H9 (cell line): ENCODE data around the gene PREB. TPM values are rescaled to one million over a fixed set of nuclear protein-coding genes. Genes with fewer than 3 reads are reported as not detected.

Experiments
- DNase-seq: peaks from one replicate; pipeline ENCODE4 v3.0.0-alpha.2; 2017
- H2AFZ ChIP-seq: one replicate; pipeline ENCODE4 v1.6.1; 2013; ENCODE audit warnings: mild to moderate bottlenecking, low read length, control low read depth, moderate library complexity
- H2AK5ac ChIP-seq: 2 replicates; pipeline ENCODE4 v1.6.1; 2013; ENCODE audit warnings: low read length, control low read depth, mixed read lengths; ENCODE audit not compliant: insufficient read length
- H2BK120ac ChIP-seq: one replicate; pipeline ENCODE4 v1.6.1; 2013; ENCODE audit warnings: low read depth, mild to moderate bottlenecking, low read length, control low read depth, inconsistent platforms; ENCODE audit not compliant: poor library complexity, severe bottlenecking
- H2BK12ac ChIP-seq: 2 replicates; pipeline ENCODE4 v1.6.1; 2013; ENCODE audit warnings: low read length, control low read depth, mixed read lengths, low read depth; ENCODE audit not compliant: insufficient read length
- H2BK15ac ChIP-seq: 2 replicates; pipeline ENCODE4 v1.6.1; 2013; ENCODE audit warnings: low read depth, low read length, control low read depth
- H2BK20ac ChIP-seq: one replicate; pipeline ENCODE4 v1.6.1; 2013; ENCODE audit warnings: low read depth, mild to moderate bottlenecking, low read length, control low read depth, inconsistent platforms; ENCODE audit not compliant: poor library complexity, severe bottlenecking
- H2BK5ac ChIP-seq: 2 replicates; pipeline ENCODE4 v1.6.1; 2013; ENCODE audit warnings: low read length, control low read depth, mixed read lengths; ENCODE audit not compliant: insufficient read length
- H3K14ac ChIP-seq: 2 replicates; pipeline ENCODE4 v1.6.1; 2013; ENCODE audit warnings: low read length, control low read depth; ENCODE audit not compliant: insufficient read depth
- H3K18ac ChIP-seq: 2 replicates; pipeline ENCODE4 v1.6.1; 2013; ENCODE audit warnings: low read depth, mild to moderate bottlenecking, mixed read lengths, low read length, control low read depth; ENCODE audit not compliant: insufficient read length
- H3K23ac ChIP-seq: 2 replicates; pipeline ENCODE4 v1.6.1; 2013; ENCODE audit warnings: low read length, control low read depth, mixed read lengths, low read depth; ENCODE audit not compliant: insufficient read length
- H3K23me2 ChIP-seq: 2 replicates; pipeline ENCODE4 v1.6.1; 2013; ENCODE audit warnings: low read depth, mild to moderate bottlenecking, mixed read lengths, low read length, control low read depth; ENCODE audit not compliant: insufficient read length, poor library complexity, severe bottlenecking
- H3K27ac ChIP-seq: 2 replicates; pipeline ENCODE4 v1.5.1; 2013; ENCODE audit warnings: low read length, control low read depth, mixed read lengths, low read depth; ENCODE audit not compliant: insufficient read length
- H3K27me3 ChIP-seq: 2 replicates; pipeline ENCODE4 v1.6.1; 2013; ENCODE audit warnings: low read length, control low read depth, inconsistent platforms; ENCODE audit not compliant: insufficient read depth
- H3K4ac ChIP-seq: 2 replicates; pipeline ENCODE4 v1.6.1; 2013; ENCODE audit warnings: low read depth, mild to moderate bottlenecking, control low read depth, inconsistent platforms, low read length, moderate library complexity
- H3K4me1 ChIP-seq: 2 replicates; pipeline ENCODE4 v1.6.1; 2013; ENCODE audit warnings: low read length, control low read depth, inconsistent platforms; ENCODE audit not compliant: insufficient read depth
- H3K4me2 ChIP-seq: 2 replicates; pipeline ENCODE4 v1.6.1; 2013; ENCODE audit warnings: low read length, control low read depth, mixed read lengths; ENCODE audit not compliant: insufficient read length, insufficient read depth
- H3K56ac ChIP-seq: 2 replicates; pipeline ENCODE4 v1.6.1; 2013; ENCODE audit warnings: low read depth, mild to moderate bottlenecking, mixed read lengths, low read length, control low read depth; ENCODE audit not compliant: insufficient read length
- H3K79me1 ChIP-seq: 2 replicates; pipeline ENCODE4 v1.6.1; 2013; ENCODE audit warnings: low read depth, mild to moderate bottlenecking, moderate library complexity, low read length, control low read depth, inconsistent platforms; ENCODE audit not compliant: insufficient read depth, poor library complexity, severe bottlenecking
- H3K79me2 ChIP-seq: 2 replicates; pipeline ENCODE4 v1.6.1; 2013; ENCODE audit warnings: low read length, control low read depth, inconsistent platforms; ENCODE audit not compliant: insufficient read depth
- H3K9ac ChIP-seq: 2 replicates; pipeline ENCODE4 v1.6.1; 2013; ENCODE audit warnings: low read length, control low read depth, mixed read lengths; ENCODE audit not compliant: insufficient read length; ENCODE audit errors: extremely low read depth
- H3K9me3 ChIP-seq: one replicate; pipeline ENCODE4 v1.6.1; 2013; ENCODE audit warnings: low read depth, low read length, inconsistent platforms; ENCODE audit not compliant: control insufficient read depth
- H3T11ph ChIP-seq: one replicate; pipeline ENCODE4 v1.6.1; 2013; ENCODE audit warnings: mild to moderate bottlenecking, low read length, control low read depth, inconsistent platforms
- H4K20me1 ChIP-seq: one replicate; pipeline ENCODE4 v1.6.1; 2013; ENCODE audit not compliant: control insufficient read depth, insufficient read length, insufficient read depth
- H4K5ac ChIP-seq: 2 replicates; pipeline ENCODE4 v1.6.1; 2013; ENCODE audit warnings: low read depth, mild to moderate bottlenecking, mixed read lengths, low read length, control low read depth; ENCODE audit not compliant: insufficient read length
- H4K8ac ChIP-seq: replicated peaks from 2 replicates; pipeline ENCODE4 v1.6.1; 2013; ENCODE audit warnings: low read length, control low read depth, mixed read lengths, low read depth; ENCODE audit not compliant: insufficient read length
- H4K91ac ChIP-seq: 2 replicates; pipeline ENCODE4 v1.6.1; 2013; ENCODE audit warnings: low read depth, mild to moderate bottlenecking, moderate library complexity, mixed read lengths, low read length, control low read depth; ENCODE audit not compliant: insufficient read length
- H3K27ac Mint-ChIP-seq, 3 experiments: 2 replicates in 2 of 3; 3 replicates in 1 of 3; pipeline ENCODE4 v1.8.0; 2020 to 2021; ENCODE audit warnings: mixed read lengths in 3 of 3, mild to moderate bottlenecking in 1 of 3, moderate library complexity in 1 of 3
- H3K27me3 Mint-ChIP-seq: 2 replicates; pipeline ENCODE4 v1.8.0; 2021; ENCODE audit warnings: low read depth, mild to moderate bottlenecking, moderate library complexity, mixed read lengths
- H3K36me3 Mint-ChIP-seq, 3 experiments: 2 replicates in 2 of 3; 3 replicates in 1 of 3; pipeline ENCODE4 v1.8.0; 2020 to 2021; ENCODE audit warnings: low read depth in 3 of 3, mixed read lengths in 3 of 3; ENCODE audit not compliant: insufficient read depth in 1 of 3
- H3K4me1 Mint-ChIP-seq, 2 experiments: 2 replicates each; pipeline ENCODE4 v1.8.0; 2020; ENCODE audit warnings: mixed read lengths in 2 of 2
- H3K4me3 Mint-ChIP-seq, 2 experiments: 2 replicates in 1 of 2; 3 replicates in 1 of 2; pipeline ENCODE4 v1.8.0; 2020 to 2021; ENCODE audit warnings: mild to moderate bottlenecking in 2 of 2, mixed read lengths in 2 of 2, moderate library complexity in 1 of 2
- H3K9me3 Mint-ChIP-seq, 2 experiments: 2 replicates in 1 of 2; 3 replicates in 1 of 2; pipeline ENCODE4 v1.8.0; 2020; ENCODE audit warnings: mild to moderate bottlenecking in 2 of 2, mixed read lengths in 2 of 2, moderate library complexity in 1 of 2
- CTCF ChIP-seq: fragments of 200-600 bp; sonication (generic); conservative IDR thresholded peaks from 3 replicates; pipeline ENCODE4 v1.8.0; 2021; ENCODE audit warnings: antibody characterized with exemption, mild to moderate bottlenecking
- WGBS: extraction: QIAGEN DNeasy Blood & Tissue Kit; methylation state at CpG from one replicate; pipeline ENCODE4 v1.1.7; 2013; ENCODE audit warnings: missing lambda C conversion rate, low lambda C conversion rate, mixed read lengths; ENCODE audit not compliant: insufficient read length; ENCODE audit errors: extremely low coverage; 5-methylcytosine and 5-hydroxymethylcytosine counted together
- total RNA-seq: library from RNA; stranded (reverse); gene quantifications from 2 replicates; pipeline ENCODE4 v1.2.1, GENCODE V29; 2021

The PREB gene
- total RNA-seq, 1 experiment from 2014 or later: 43.6 TPM

GRCh38 chr2:27152796-27153464, 18.5 kb upstream of the PREB start:
- peaks cover 0 to 2% of the 10 kb centered on the region in 2 experiments; a peak in 1 of 4 replicates for H3K4me1 Mint-ChIP-seq
- Histone ChIP-seq H2AK5ac (no peak overlapping the region), H3K23me2 (no peaks in the 10 kb centered on the region), H3K18ac (no peak overlapping the region), H3K56ac (no peak overlapping the region), H4K91ac (no peak overlapping the region), H3K4me1 (no peaks in the 10 kb centered on the region), H3K27ac (no peak overlapping the region), H2BK120ac (no peak overlapping the region), H3K9me3 (no peaks in the 10 kb centered on the region), H4K5ac (no peak overlapping the region), H3K14ac (no peak overlapping the region), H2AFZ (no peak overlapping the region), H4K20me1 (no peaks in the 10 kb centered on the region), H3K23ac (no peak overlapping the region), H2BK20ac (no peak overlapping the region), H2BK5ac (no peak overlapping the region), H4K8ac (no peak overlapping the region), H3T11ph (no peak overlapping the region), H2BK15ac (no peak overlapping the region), H3K9ac (no peak overlapping the region), H2BK12ac (no peak overlapping the region), H3K4ac (no peak overlapping the region), H3K79me1 (no peaks in the 10 kb centered on the region), H3K27me3 (no peaks in the 10 kb centered on the region), H3K79me2 (no peaks in the 10 kb centered on the region), H3K4me2 (no peak overlapping the region)
- TF ChIP-seq CTCF: no peak
- H3K36me3 Mint-ChIP-seq: no peaks in the 10 kb centered on the region
- peaks cover 2% of the 10 kb centered on the region; the same call in 1 of the 2 replicates for H3K27me3 Mint-ChIP-seq
- no peak overlapping the region for H3K4me3 Mint-ChIP-seq
- WGBS: no CpG with 5 or more reads among the region's 2 CpGs
- H3K9me3 Mint-ChIP-seq: peaks cover 0 to 2% of the 10 kb centered on the region in 2 experiments; a peak in 2 of 5 replicates
- no peak overlapping the region for H3K27ac Mint-ChIP-seq
- no peak for DNase-seq
